Measurements from ENCODE around the gene UBAP2. TPM values are rescaled to one million over a fixed set of nuclear protein-coding genes. Genes with fewer than 3 reads are reported as not detected.

Gene UBAP2
- total RNA-seq: 10 to 100 TPM in 5 of 6 experiments, 1 to 10 TPM in 1; 9.5 to 15.9 (median 11.4) TPM
- long read RNA-seq, partial matches to known transcripts: 1 of 2 reads
- long read RNA-seq, other reads (novel, unspliced or antisense): 1 of 2 reads

DNA sequence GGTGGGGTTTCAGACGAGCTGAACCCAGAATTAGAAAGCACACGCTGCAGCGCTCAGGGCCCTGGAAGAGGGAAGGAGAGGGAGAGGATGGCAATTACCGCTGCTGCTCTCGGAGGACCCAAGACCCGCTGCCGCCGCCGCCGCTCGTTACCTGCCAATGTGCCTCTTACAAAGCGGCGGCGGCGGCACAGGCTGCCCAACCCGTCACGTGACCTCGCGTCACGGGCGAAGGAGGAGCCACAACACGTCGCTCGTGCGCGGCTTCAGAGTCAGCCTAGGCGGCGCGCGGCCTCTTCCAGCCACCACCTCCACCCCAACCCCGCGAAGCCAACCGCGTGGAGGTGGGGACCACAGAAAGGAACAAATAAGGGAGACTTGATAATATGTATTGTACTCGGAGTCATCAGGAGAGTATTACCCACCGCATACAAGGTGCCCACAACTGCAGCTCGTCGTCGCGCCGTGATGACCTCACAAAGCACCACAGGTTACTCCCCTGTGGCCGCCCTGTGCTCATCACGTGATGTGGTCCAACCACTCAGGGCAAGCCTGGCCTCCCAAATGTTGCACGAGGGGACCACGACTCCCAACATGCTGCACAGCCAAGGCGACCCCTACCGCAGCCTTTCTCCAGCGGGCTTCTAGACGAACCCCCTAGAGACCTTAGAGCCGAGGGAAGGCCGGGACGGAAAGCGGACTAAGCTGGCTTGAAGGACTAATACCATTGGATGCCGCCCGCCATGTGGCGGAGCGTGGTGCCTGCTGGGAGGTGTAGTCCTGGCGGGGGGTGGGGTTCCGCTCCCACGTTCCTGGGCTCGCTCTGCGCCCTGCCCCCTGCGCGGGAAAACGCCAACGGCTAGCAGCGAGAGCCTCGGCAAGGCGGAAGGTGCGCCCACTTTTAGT lies at the start of gene UBAP2:
Gene UBAP2 (minus strand): TSS at position 161 of the 903 bp plus-strand sequence. CDS start 31,739 bp downstream, outside the sequence.
- peak; percentile 98 to 99 (median 99) for DNase-seq
- Histone ChIP-seq H3K4me3 (peak within 1 kb of the TSS; percentile 94 to 100 (median 100)), H3K27me3 (no peaks in the 10 kb centered on the region), H3K36me3 (no peaks in the 10 kb centered on the region), H3K4me1 (peaks cover 0 to 18% (median 3%) of the 10 kb centered on the region in 4 donors), H3K27ac (peak within 1 kb of the TSS; percentile 90 to 97 (median 95)), H3K9me3 (no peaks in the 10 kb centered on the region)
- intact Hi-C loops (cut with DNase I): no loop called here
- TF ChIP-seq, protein P1, sequence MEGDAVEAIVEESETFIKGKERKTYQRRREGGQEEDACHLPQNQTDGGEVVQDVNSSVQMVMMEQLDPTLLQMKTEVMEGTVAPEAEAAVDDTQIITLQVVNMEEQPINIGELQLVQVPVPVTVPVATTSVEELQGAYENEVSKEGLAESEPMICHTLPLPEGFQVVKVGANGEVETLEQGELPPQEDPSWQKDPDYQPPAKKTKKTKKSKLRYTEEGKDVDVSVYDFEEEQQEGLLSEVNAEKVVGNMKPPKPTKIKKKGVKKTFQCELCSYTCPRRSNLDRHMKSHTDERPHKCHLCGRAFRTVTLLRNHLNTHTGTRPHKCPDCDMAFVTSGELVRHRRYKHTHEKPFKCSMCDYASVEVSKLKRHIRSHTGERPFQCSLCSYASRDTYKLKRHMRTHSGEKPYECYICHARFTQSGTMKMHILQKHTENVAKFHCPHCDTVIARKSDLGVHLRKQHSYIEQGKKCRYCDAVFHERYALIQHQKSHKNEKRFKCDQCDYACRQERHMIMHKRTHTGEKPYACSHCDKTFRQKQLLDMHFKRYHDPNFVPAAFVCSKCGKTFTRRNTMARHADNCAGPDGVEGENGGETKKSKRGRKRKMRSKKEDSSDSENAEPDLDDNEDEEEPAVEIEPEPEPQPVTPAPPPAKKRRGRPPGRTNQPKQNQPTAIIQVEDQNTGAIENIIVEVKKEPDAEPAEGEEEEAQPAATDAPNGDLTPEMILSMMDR (IDR thresholded peaks at IDR 0.05): no peak
- TF ChIP-seq POLR2A (IDR thresholded peaks at IDR 0.05): peak; percentile 97
- 0% methylated on average over 14 of the region's 70 CpGs for WGBS (ENCODE audit: insufficient coverage, low coverage, low lambda C conversion rate, missing lambda C conversion rate)
- ATAC-seq: peak; percentile 92 to 95 (median 93)

DNA sequence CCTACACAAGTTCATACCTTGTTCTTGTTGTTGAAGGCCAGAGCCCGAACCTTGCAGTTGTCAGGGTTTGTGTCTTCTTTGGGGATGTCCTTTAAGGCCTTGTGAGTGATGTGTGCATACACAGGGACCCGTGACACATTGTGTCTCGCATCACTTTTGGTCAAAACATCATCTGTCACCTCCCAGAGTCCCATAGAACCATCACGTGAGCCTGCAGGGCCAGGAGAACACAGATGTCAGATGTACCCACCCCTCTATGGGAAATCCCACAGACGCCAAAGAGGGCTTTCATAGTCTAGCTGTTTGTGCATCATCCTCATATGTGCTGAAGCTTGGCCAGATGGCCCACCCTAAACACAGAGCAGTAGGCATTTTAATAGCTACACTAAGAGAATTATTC lies 49.6 kb upstream of the UBAP2 start:
- no peak overlapping the region for H3K27ac ChIP-seq
- ATAC-seq: no peak
- no peak for TF ChIP-seq POLR2A (IDR thresholded peaks at IDR 0.05)
- TF ChIP-seq, protein P1 (IDR thresholded peaks at IDR 0.05): no peak
- H3K9me3 ChIP-seq: no peaks in the 10 kb centered on the region
- H3K36me3 ChIP-seq: peaks cover 0 to 77% (median 36%) of the 10 kb centered on the region in 4 donors
- no peak for DNase-seq
- 95% methylated on average over 3 of the region's 5 CpGs for WGBS (ENCODE audit: insufficient coverage, low coverage, low lambda C conversion rate, missing lambda C conversion rate)
- intact Hi-C loops (cut with DNase I): no loop called here
- no peaks in the 10 kb centered on the region for H3K27me3 ChIP-seq
- no peak overlapping the region for H3K4me3 ChIP-seq
- no peaks in the 10 kb centered on the region for H3K4me1 ChIP-seq

DNA sequence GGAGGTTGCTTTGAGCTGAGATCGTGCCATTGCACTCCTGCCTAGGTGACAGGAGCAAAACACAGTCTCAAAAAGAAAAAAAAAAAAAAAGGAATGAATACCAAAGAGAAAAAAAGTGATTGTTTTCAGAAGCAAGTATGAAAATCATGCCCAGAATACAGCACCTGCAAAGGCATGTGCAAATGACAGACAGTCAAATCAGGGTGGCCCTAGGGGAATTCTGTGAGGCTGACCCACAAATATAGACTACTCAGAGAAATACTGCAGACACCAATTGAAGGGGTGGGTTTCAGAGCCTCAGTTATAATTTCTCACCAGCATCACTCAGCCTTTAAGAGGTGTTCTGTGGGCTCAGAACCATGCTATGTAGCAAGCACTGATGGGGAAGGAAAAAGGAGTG lies 49.2 kb upstream of the UBAP2 start:
- DNase-seq: no peak
- TF ChIP-seq POLR2A (IDR thresholded peaks at IDR 0.05): no peak
- TF ChIP-seq, protein P1 (IDR thresholded peaks at IDR 0.05): no peak
- ATAC-seq: no peak
- Histone ChIP-seq H3K27ac (no peak overlapping the region), H3K4me3 (no peak overlapping the region), H3K27me3 (no peaks in the 10 kb centered on the region), H3K4me1 (no peaks in the 10 kb centered on the region), H3K36me3 (peaks cover 0 to 77% (median 37%) of the 10 kb centered on the region in 4 donors), H3K9me3 (no peaks in the 10 kb centered on the region)
- intact Hi-C loops (cut with DNase I): no loop called here
- WGBS (ENCODE audit: insufficient coverage, low coverage, low lambda C conversion rate, missing lambda C conversion rate): no CpG with 5 or more reads among the region's 1 CpG

- Histone ChIP-seq H3K36me3 (peaks cover 3 to 76% (median 35%) of the 10 kb centered on the region in 4 donors), H3K4me1 (no peaks in the 10 kb centered on the region), H3K9me3 (no peaks in the 10 kb centered on the region), H3K27ac (no peak overlapping the region), H3K4me3 (no peak overlapping the region), H3K27me3 (no peaks in the 10 kb centered on the region)
- ATAC-seq (no peak), DNase-seq (no peak)
- WGBS (ENCODE audit: insufficient coverage, low coverage, low lambda C conversion rate, missing lambda C conversion rate): 87% methylated on average over 4 of the region's 4 CpGs
- intact Hi-C loops (cut with DNase I): no loop called here
- TF ChIP-seq POLR2A (IDR thresholded peaks at IDR 0.05): no peak
- TF ChIP-seq, protein P1 (IDR thresholded peaks at IDR 0.05): no peak
Observed at GRCh38 chr9:34096751-34097150, 48.1 kb upstream of the UBAP2 start.
